NB4 (cell line): ENCODE measurements around the gene CIB1.
"Not testable (repeated sequence)": the region's sequence is repeated elsewhere in the genome, so short reads cannot be mapped to it uniquely, and the experiment has no call there.

ENCODE experiments used
- DNase-seq: peaks from one replicate; pipeline ENCODE4 v3.0.0; 2010; ENCODE audit warnings: low read depth
- H3K4me3 ChIP-seq: one replicate; pipeline ENCODE4 v1.5.1; 2011; ENCODE audit warnings: mild to moderate bottlenecking, low read depth, low read length, moderate library complexity
- MYC ChIP-seq: IDR thresholded peaks from 2 replicates; pipeline ENCODE4 v1.6.1; 2011; ENCODE audit warnings: low read depth, low read length
- POLR2A ChIP-seq: IDR thresholded peaks from 2 replicates; pipeline ENCODE4 v1.6.1; 2011; ENCODE audit warnings: mild to moderate bottlenecking; ENCODE audit not compliant: insufficient read length; ENCODE audit errors: extremely low read depth
- TF ChIP-seq, protein P1 (sequence below): IDR thresholded peaks from one replicate; pipeline ENCODE4 v1.5.1; 2012; ENCODE audit warnings: low read depth, low read length
- TF ChIP-seq, protein P2 (sequence below): IDR thresholded peaks from 2 replicates; pipeline ENCODE4 v1.6.1; 2011; ENCODE audit warnings: low read depth, low read length

The CIB1 gene

DNA sequence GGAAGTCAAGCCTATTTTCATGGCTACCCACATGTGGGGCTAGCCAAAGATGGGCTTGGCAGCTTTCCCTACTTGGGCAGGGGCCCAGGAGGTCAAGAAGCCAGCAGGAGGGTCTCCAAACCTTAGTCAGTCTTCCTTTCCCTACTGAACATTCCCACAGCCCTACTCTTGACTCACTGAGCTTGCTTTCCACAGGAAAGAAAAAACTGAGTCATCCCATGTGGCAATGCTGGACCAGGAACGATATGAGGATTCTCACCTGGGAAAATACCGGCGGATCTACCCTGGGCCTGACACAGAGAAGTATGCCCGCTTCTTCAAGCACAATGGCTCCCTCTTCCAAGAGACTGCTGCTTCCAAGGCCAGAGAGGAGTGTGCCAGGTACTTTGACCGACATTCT, 28.1 kb upstream of the CIB1 start:
- DNase-seq: no peak
- TF ChIP-seq, protein P1, sequence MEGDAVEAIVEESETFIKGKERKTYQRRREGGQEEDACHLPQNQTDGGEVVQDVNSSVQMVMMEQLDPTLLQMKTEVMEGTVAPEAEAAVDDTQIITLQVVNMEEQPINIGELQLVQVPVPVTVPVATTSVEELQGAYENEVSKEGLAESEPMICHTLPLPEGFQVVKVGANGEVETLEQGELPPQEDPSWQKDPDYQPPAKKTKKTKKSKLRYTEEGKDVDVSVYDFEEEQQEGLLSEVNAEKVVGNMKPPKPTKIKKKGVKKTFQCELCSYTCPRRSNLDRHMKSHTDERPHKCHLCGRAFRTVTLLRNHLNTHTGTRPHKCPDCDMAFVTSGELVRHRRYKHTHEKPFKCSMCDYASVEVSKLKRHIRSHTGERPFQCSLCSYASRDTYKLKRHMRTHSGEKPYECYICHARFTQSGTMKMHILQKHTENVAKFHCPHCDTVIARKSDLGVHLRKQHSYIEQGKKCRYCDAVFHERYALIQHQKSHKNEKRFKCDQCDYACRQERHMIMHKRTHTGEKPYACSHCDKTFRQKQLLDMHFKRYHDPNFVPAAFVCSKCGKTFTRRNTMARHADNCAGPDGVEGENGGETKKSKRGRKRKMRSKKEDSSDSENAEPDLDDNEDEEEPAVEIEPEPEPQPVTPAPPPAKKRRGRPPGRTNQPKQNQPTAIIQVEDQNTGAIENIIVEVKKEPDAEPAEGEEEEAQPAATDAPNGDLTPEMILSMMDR: no peak
- no peak for TF ChIP-seq MYC
- TF ChIP-seq, protein P2, sequence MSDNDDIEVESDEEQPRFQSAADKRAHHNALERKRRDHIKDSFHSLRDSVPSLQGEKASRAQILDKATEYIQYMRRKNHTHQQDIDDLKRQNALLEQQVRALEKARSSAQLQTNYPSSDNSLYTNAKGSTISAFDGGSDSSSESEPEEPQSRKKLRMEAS: no peak
- no peak for TF ChIP-seq POLR2A
- H3K4me3 ChIP-seq: no peak overlapping the region

DNA sequence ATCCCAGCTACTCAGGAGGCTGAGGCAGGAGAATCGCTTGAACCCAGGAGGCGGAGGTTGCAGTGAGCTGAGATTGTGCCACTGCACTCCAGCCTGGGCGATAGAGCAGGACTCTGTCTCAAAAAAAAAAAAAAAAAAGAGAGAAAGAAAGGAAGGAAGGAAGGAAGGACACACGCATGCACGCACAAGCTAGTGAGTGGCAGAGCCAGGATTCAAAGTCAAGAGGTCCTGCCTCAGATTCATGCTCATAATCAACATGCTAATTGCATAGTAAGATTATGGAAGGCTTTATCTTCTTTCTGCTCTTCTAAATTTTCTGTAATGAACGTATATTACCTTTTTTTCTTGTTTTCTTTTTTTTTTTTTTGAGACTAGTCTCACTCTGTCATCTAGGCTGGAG, 27.0 kb upstream of the CIB1 start:
- H3K4me3 ChIP-seq, DNase-seq: not testable (repeated sequence)

DNA sequence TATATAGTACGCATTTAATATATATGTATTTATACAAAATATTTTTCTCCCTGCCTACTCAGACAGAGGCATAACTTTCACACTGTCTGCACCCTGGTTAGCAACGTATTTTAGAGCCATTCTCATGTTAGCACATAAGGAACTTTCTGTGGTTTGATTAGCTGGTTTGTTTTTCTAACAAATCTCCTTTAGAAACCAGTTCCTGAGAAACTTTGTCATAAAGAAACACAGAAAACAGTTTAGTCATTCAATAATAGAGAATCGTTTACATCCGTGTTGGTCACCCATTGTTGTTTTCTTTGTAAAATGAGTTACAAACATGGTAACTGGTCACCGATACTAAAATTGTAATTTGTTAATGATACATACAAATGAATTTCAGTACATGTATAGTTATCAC, 25.8 kb upstream of the CIB1 start:
- no peak for DNase-seq
- no peak overlapping the region for H3K4me3 ChIP-seq
- TF ChIP-seq, protein P1: no peak
- TF ChIP-seq POLR2A (no peak), MYC (no peak)
- TF ChIP-seq, protein P2: no peak

DNA sequence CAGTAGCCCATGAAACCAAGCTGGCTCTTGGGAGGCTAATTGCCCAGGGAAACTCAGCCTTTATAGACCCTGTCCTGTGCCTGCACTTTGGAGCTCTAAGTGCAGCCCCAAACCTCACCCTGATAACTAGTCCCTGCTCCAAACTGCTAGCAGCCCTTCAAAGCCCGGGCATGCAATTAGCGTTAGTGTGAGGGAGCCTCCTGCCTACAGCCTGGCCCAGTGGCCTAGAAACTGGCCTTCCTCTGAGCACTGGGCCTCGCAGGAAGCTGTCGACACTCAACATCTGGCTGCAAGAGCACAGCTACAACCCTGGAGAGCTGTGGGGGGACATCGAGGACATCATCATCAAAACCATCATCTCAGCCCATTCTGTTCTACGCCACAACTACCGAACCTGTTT, 24.0 kb upstream of the CIB1 start:
- H3K4me3 ChIP-seq: no peak overlapping the region
- no peak for DNase-seq
- TF ChIP-seq, protein P2: no peak
- TF ChIP-seq, protein P1: no peak
- TF ChIP-seq POLR2A: no peak
- no peak for TF ChIP-seq MYC

DNA sequence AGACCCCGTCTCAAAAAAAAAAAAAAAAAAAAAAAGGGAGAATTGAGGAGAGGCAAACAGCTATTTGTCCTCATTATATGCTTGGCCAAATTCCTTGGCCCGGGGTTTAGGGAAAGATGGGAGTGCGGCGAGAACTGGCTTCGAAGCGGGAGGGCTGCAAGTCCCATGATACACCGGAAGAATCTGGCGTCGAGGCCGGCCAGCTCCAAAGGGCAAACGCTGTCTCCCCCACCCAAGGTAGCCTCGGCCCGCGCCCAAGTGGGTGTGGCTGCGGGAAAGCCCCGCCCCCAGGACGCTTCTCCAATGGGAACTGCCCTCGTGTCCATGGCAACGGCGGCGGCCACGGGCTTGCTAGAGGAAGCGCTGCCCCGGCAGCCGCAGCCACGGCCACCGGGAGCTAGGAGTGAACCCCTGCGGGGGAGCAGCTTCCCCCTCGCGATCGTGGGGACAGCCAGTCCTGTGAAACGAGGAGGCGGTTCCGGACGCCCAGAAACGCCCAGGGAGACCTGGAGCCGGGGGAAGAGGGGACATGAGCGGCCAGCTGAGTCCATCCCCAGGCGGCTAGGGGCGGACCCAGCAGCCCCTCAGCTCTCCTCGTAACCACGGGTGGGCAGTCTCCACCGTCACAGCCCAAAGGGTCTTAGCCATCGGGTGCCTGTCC, 15.6 kb upstream of the CIB1 start, which contains the start of gene TTLL13:
TTLL13 (plus strand) TSS at position 354 of the 661 bp plus-strand sequence. CDS start 1,075 bp downstream, outside the sequence.
- peak within 1 kb of the TSS; percentile 49 for H3K4me3 ChIP-seq
- peak; percentile 87 for DNase-seq
- TF ChIP-seq MYC (0 out of 2 replicates have a peak, but pooled peaks have one; percentile 40), POLR2A (no peak)
- TF ChIP-seq, protein P2: peak; percentile 40; the same call in 1 of the 2 replicates

DNA sequence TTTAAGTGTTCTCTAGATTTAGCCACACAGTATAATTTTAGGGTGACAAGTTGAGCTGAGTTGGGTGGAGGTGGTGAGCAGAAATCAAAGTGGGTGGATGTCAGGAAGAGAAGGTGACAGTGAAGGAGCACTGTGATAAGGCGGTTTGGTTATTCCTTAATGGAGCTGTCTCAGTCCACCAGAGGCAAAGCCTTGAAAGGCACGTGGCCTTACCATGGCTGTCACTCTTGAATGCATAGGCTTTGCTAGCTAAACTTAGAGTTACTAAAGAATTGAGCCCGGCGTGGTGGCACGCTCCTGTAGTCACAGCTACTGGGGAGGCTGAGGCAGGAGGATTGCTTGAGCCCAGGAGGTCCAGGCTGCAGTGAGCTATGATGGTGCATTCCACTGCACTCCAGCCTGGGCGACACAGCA, 15.1 kb upstream of the CIB1 start:
- no peak overlapping the region for H3K4me3 ChIP-seq
- no peak for DNase-seq
- TF ChIP-seq, protein P2: no peak
- TF ChIP-seq POLR2A (no peak), MYC (no peak)
- TF ChIP-seq, protein P1: no peak
